GM21576 (cell line): ENCODE results near the gene SENP7.
"Not testable (repeated sequence)": the region's sequence is repeated elsewhere in the genome, so short reads cannot be mapped to it uniquely, and the experiment has no call there.

Experiments used
- ATAC-seq: cut with Tn5 transposase; IDR thresholded peaks from one replicate; pipeline ENCODE4 v1.9.1; 2021; ENCODE audit warnings: mild to moderate bottlenecking, moderate library complexity; ENCODE audit not compliant: unreplicated experiment

SENP7 gene

DNA sequence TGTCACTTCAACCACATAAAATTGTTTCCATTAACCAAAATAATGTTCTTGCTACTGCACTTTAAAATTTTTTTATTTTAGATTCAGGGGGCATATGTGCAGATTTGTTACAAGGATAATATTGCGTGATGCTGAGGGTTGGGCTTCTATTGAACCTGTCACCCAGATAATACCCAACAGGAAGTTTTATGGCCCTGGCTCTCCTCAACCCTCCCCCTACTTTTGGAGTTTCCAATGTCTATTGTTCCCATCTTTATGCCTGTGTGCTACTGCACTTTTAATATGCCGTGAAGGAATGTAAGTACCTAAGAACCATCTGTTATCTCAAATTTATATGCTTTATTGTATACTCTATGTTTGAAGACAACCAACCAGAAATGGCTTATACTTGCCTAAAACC, 150.6 kb downstream of the SENP7 start:
- no peak for ATAC-seq

DNA sequence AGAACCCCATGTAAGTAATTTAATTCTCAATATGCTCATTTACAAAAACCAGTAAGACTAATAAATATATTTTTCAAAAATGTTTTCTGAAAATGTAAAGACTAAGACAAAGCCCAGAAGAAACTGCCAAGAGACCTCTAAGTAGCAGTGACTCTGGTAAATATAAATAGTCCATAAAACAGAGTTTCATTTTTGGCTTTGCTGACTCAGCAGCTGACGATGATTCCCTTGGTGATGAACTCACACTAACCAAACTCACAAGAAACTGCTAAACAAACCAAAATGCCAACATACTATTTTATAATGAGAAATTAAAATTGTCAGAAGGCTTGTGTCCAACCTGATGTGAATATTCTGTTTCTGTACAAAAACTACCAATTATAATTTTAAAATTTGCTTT, 161.2 kb downstream of the SENP7 start:
- no peak for ATAC-seq

- no peak for ATAC-seq
Measured at GRCh38 chr3:101340591-101340990, 172.4 kb downstream of the SENP7 start.

DNA sequence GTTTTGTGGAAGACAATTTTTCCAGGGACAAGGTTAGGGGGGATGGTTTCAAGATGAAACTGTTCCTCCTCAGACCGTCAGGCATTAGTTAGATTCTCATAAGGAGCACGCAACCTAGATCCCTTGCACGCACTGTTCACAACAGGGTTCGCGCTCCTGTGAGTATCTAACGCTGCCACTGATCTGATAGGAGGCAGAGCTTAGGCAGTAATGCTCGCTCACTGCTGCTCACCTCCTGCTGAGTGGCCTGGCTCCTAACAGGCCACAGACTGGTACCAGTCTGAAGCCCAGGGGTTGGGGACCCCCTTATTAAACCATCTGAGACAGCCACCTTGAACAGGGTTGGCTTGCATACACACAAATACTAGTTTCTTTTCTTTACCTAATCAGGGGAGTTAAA, 179.1 kb downstream of the SENP7 start:
- no peak for ATAC-seq

GRCh38 chr3:101329016-101329673, 183.9 kb downstream of the SENP7 start:
- ATAC-seq = no peak

GRCh38 chr3:101325393-101326134, 187.4 kb downstream of the SENP7 start:
- ATAC-seq = no peak

DNA sequence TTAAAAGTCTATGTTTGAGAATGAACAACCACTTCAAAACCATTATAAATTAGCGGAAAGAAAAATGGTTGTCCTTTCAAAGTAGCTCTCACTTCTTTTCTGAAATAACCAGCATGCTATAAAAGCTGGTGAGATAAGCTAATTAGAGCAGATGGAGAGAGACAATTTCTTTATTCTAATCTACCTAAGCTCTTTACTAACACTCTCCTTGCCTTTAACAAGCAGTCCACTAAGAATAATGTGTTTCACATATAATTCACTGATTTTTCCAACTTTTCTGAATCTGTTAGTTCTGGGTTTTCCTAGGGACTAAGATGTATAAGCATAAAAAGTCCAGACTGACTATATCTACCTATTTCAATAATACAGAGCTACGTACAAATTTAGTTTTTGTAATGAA, 192.5 kb downstream of the SENP7 start, which contains the start of gene IMPG2:
TSS of gene IMPG2 (minus strand) at position 101 of the 400 bp plus-strand sequence. CDS start 203 bp downstream, outside the sequence.
- ATAC-seq = no peak

- no peak for ATAC-seq
Measured at GRCh38 chr3:101319531-101319930, 193.5 kb downstream of the SENP7 start.

- ATAC-seq = no peak
Measured at GRCh38 chr3:101312545-101312944, 200.5 kb downstream of the SENP7 start.

DNA sequence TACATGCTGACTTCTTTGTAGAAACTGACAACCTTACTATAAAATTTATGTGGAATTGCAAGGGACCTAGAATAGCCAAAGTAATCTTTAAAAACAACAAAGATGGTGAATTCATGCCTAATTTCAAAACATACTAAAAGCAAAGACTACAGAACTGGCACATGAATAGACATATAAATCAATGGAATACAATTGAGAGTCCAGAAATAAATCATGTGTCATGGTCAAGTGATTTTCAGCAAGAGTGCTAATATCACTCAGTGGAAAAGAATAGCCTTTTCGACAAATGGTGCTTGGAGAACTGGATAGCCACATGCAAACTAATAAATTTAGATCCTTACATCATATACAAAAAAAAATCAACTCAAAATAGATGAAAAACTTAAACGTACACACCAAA, 201.3 kb downstream of the SENP7 start:
- no peak for ATAC-seq

- ATAC-seq = no peak
Measured at GRCh38 chr3:101310978-101311375, 202.0 kb downstream of the SENP7 start.

DNA sequence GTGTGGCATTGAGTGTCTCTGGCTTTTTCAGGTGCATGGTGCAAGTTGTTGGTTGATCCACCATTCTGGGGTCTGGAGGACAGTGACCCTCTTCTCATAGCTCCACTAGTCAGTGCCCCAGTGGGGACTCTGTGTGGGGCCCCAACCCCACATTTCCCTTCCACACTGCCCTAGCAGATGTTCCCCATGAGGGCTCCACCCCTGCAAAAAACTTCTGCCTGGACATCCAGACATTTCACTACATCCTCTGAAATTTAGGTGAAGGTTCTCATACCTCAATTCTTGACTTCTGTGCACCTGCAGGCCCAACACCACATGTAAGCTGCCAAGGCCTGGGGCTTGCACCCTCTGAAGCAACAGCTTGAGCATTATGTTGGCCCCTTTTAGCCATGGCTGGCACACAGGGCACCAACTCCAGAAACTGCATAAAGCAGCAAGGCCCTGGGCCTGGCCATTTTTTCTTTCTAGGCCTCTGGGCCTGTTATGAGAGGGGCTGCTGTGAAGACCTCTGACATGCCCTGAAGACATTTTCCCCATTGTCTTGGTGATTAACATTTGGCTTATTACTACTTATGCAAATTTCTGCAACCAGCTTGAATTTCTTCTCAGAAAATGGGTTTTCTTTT, 204.8 kb downstream of the SENP7 start:
- ATAC-seq = not testable (repeated sequence)

GRCh38 chr3:101303836-101304235, 209.2 kb downstream of the SENP7 start:
- ATAC-seq = no peak

DNA sequence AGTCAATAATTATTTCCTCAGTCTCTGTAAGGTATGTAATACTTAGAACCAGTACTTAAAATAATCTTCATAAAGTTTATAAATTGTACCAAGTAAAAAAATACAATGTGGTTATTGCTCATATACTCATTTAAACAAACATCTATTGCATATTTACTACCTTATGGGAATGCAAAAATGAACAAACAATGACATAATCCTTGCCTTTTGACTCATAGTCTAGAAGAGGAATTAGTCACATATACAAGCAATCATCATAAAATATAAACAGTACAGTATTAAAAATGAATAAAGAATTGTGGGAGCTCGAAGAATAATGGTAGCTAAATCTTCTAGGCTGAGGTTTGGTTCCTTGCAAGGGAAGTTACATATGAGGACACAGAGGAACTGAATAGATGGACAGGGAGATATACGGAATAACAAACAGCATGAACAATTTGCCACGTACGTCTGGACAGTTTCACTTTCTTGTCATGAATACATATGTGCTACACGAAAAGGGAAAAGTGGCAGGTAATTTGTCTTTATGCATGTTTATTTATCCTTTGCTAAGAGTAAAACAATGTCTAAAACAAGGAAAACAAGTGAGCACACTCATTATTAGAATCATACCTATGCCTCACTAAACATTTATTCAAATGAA, 209.8 kb downstream of the SENP7 start:
- ATAC-seq = no peak

- ATAC-seq = no peak
Measured at GRCh38 chr3:101300073-101300472, 212.9 kb downstream of the SENP7 start.

- no peak for ATAC-seq
Measured at GRCh38 chr3:101292027-101292426, 221.0 kb downstream of the SENP7 start.

DNA sequence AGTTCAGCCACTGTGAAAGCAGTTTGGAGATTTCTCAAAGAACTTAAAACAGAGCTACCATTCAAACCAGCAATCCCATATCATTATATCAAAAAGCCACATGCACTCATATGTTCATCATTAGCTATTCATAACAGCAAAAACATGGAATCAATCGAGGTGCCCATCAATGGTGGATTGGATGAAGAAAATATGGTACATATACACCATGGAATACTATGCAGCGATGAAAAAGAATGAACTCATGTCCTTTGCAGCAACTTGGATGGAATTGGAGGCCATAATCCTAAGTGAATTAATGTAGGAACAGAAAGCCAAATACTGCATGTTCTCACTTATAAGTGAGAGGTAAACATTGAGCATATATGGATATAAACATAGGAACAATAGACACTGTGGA, 224.7 kb downstream of the SENP7 start:
- ATAC-seq = no peak

DNA sequence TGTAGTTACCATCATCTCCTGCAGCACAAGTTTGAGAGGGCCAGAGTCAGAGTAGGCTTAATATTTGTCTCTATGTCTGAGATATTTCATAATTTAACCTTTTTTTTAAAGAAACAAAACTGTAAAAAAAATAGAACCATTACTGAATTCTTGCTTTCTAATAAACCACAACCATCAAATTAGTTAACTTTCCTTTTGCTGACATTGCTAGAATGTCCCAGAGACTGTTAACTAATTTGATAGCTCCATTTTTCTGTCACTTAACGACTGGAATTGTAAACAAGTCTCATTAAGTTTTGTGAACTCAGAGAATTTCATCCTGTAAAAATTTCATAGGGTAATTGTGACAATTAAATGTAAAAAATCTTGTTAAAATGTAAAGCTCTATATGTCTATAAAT, 228.3 kb downstream of the SENP7 start:
- no peak for ATAC-seq

GRCh38 chr3:101281521-101282030, 231.4 kb downstream of the SENP7 start:
- ATAC-seq = no peak

- ATAC-seq = no peak
Measured at GRCh38 chr3:101279765-101280385, 233.1 kb downstream of the SENP7 start.

GRCh38 chr3:101279162-101279561, 233.8 kb downstream of the SENP7 start:
- no peak for ATAC-seq
